DMS53 treated with DMSO at 0.1 percent for 48 hours (cell line): ENCODE results near the gene BACH2.
"Not testable (repeated sequence)": the region's sequence is repeated elsewhere in the genome, so short reads cannot be mapped to it uniquely, and the experiment has no call there.

Experiments used
- DNase-seq: peaks from one replicate; lab custom pipeline; 2025; ENCODE audit not compliant: unreplicated experiment; lab: John Stamatoyannopoulos, UW

The BACH2 gene

DNA sequence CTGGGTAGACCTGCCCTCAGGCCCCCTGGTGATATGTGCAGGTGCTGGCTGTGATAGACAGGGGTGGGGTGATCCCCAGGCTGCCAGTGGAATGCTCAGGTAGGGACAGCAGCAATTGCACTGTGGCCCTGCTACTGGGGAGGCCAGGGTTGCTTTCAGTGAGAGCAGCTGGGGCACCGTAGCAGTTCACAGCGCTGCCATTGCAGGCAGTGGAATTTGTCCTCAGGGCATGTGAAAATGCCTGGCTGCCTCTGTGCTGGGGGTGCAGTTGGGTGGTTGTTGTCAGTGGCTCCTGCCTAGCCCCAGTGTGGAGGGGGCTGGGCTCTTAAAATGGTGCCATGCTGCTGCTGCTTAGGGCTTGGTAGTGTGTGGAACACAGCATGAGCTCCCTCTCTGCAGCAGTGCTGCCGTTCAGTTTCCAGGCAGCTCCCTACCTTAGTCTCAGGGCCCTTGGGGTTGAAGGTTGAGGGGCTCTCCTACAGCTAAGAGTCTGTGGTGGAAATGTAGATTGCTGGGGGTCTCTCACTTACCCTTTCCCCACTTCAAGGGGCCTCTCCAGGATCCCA lies 378.8 kb downstream of the BACH2 start:
- DNase-seq: no peak

DNA sequence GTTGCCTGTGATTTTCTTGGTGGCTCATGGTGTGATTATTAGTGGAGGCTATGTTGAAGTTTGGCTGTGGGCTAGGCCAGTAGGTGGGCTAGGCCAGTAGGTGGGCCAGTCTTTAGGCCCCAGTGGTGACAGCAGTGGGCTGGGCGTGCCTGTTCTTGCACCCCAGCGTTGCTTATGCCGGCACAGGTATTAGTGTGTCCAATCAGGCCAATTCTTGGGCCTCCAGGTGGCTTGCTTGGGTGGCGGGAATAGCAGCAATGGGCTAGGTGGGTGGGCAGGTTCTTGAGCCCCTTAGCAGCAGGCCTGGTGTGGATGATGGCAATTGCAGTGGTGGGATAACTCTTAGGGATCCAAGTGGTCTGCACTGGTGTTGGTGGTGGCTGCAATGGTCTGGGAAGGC lies 379.4 kb downstream of the BACH2 start:
- no peak for DNase-seq

DNA sequence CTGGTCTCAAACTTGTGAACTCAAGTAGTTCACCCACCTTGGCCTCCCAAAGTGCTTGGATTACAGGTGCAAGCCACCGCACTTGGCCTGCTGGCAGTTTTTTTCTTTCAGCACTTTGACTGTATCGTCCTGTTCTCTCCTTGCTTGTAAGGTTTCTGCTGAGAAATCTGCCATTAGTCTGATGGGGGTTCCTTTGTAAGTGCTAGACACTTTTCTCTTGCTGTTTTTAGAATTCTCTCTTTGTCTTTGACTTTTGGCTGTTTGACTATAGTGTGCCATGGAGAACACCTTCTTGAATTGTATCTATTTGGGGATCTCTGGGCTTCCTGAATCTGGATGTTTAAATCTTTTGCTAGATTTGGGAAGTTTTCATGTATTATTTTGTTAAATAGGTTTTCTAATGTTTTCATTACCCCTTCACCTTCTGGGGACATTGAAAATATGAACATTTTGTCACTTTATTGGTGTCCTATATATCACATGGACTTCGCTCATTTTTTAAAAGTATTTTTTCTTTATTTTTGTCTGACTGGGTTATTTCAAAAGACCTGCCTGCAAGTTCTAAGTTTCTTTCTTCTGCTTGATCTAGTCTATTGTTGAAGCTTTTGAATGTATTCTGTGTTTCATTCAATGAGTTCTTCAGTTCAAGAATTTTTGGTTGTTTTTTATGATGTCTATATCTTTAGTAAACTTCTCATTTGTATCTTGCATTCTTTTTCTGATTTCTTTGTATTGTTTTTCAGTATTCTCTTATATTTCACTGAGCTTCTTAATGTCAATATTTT lies 380.3 kb downstream of the BACH2 start:
- DNase-seq: no peak

DNA sequence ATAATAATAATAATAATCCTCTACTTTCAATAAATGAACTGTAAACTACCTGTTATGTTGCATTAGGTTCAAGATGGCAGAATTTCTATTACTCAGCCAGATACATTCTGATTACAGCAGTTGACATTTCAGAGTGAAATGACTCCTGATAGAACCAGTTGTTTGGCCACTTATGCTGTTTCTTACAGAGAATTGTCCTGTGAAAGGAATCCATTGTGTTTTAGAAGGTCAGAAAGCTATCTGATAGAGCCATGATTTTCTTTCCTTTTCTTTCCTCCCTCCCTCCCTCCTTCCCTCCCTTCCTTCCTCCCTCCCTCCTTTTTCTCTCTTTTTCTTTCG lies 385.8 kb downstream of the BACH2 start:
- no peak for DNase-seq

DNA sequence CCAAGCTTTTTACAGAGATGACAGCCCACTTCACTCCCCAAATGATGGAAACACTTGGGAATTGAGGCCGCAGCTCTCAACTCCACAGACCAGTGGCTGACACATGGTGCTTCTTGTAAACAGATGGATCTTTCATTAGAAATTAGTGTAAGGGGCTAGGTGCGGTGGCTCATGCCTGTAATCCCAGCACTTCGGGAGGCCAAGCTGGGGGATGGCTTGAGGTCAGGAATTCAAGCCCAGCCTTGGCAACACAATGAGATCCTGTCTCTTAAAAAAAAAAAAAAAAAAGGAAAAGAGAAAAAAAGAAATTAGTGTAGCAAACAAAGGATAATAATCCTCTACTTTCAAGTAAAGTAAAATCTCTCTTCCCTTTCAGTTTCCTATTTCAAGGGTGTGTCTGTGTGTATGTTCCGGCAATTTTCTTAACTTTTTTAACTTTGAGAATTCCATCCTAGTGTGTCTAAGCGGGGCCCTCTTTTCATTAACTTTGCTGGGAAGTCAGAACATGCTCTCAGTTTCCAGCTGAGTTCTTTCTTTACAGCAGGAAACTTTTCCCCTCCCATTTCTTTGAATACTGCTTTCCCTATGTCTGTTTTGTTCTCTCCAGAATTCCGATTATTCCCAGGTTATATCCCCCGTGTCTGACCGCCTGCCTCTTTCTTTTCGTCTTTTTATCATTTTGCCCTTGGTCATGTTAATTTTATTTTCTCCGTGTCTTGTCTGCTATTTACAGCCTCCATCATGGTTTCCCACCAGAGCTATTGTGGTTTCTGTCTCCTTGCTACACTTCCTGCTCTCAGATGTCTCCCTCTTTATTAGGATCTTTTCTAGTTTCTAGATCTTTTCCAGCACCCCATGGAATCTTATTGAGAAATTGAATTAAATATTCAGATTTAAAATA lies 386.4 kb downstream of the BACH2 start:
- DNase-seq: not testable (repeated sequence)

DNA sequence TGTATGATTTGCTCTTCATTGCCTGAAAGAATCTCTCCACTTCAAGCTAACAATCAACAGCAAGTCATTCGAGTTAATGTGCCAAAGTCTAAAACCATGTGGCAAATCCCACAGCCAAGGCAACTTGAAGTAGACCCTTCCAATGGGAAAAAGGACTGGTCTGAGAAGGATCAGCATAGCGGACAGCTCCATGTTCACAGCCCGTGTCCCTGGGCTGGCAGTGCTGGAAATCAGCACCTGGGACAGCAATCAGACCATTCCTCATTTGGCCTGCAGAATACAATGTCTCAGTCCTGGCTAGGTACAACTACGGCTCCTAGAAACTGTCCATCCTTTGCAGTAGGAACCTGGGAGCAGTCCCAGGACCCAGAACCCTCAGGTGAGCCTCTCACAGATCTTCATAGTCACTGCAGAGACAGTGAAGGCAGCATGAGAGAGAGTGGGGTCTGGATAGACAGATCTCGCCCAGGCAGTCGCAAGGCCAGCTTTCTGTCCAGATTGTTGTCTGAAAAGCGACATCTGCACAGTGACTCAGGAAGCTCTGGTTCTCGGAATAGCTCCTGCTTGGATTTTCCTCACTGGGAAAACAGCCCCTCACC lies 401.3 kb downstream of the BACH2 start:
- no peak for DNase-seq

DNA sequence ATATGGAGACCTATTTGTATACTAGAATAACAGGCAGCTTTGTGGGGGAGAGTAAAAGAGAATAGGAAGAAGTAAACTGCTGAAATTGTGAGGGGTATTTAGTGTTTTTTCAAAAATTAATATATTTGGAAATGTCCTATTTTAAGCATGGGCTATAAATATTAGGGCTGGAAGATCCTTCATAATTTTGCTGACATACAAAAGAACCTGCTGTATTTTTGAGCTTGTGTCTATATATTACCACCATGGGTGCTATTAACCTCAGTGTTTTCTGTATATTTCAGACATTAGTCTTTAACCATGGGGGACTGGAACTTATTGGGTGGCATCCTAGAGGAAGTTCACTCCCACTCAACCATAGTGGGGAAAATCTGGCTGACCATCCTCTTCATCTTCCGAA lies 402.5 kb downstream of the BACH2 start, which contains the start of gene GJA10:
TSS of gene GJA10 (plus strand) at position 301 of the 400 bp plus-strand sequence. CDS start at position 301, 0 bp downstream.
- no peak for DNase-seq

DNA sequence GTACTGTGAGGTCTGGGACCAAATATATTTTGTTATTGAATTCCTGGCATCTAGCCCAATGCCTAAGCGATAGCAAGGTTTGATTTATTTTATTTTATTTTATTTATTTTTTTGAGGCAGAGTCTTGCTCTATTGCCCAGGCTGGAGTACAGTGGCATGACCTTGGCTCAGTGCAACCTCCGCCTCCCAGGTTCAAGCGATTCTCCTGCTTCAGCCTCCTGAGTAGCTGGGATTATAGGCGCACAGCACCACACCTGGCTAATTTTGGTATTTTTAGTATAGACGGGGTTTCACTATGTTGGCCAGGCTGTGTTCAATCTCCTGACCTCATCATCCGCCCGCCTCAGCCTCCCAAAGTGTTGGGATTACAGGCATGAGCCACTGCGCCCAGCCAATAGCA lies 404.1 kb downstream of the BACH2 start:
- not testable (repeated sequence) for DNase-seq

DNA sequence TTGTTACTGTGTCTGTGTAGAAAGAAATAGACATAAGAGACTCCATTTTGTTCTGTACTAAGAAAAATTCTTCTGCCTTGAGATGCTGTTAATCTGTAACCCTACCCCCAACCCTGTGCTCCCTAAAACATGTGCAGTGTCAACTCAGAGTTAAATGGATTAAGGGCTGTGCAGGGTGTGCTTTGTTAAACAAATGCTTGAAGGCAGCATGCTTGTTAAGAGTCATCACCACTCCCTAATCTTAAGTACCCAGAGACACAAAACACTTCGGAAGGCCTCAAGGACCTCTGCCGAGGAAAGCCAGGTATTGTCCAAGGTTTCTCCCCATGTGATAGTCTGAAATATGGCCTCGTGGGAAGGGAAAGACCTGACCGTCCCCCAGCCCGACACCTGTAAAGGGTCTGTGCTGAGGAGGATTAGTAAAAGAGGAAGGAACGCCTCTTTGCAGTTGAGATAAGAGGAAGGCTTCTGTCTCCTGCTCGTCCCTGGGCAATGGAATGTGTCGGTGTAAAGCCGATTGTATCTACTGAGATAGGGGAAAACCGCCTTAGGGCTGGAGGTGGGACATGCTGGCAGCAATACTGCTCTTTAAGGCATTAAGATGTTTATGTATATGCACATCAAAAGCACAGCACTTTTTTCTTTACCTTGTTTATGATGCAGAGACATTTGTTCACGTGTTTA lies 405.7 kb downstream of the BACH2 start:
- not testable (repeated sequence) for DNase-seq

DNA sequence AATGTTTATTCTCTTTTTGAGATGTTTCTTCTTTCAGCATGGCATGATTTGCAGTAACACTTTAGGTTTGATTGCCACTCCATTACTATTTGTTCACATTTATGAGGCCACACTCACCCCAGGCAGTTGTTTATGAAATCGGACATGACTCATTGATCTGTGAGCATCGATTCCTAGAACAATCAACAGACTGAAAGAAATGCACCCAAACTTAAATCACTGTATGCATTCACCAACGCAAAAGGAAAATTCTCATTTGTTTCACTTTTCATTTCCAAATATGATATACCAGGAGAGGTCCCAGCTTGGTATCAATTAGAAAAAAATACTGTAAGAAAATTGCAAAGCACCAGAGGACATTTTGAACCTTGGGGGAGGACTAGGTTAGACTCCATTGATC lies 407.8 kb downstream of the BACH2 start:
- no peak for DNase-seq

DNA sequence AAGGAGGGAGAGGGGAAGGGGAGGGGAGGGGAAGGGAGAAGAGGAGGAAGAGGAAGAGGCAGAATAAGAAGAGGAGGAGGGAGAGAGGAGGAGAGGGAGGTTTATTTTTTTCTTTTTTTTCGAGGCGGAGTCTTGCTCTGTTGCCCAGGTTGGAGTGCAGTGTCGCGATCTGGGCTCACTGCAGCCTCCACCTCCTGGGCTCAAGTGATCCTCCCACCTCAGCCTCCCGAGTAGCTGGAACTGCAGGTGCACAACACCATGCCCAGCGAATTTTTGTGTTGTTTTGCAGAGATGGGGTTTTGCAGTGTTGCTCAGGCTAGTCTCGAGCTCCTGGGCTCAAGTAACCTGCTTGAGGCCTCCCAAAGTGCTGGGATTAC lies 408.5 kb downstream of the BACH2 start:
- DNase-seq: no peak

DNA sequence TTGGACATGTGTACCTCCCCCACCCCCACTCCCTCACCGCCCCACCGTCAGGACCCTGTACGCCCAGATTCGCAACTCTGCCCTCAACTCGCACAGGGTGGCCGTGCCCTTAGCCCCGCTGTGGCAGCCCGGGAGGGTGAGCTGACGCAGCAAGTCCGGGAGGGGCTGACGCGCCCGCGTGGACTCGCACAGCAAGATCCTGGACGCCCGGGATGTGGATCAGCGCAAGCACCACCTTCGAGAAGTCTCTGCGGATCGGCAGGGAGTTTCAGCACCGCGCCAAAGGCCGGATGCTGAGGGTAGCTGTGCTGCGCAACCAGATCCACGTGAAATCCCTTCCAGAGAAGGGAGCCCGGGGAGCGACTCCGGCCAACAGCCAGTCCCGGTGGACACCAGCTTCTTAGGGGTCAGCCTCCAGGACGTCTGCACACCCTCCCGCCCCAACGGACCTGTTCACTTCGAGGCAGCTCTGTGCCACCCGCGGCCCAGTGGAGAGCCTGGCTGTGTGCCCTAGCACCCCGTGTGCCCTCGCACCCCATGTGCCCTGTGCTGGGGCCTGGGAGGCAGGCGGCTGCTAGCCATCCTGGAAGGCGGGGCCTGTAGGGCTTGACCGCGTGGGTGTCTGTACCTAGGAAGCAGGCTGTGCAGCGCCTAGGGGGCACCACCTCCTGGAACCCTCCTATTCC lies 409.0 kb downstream of the BACH2 start:
- no peak for DNase-seq

DNA sequence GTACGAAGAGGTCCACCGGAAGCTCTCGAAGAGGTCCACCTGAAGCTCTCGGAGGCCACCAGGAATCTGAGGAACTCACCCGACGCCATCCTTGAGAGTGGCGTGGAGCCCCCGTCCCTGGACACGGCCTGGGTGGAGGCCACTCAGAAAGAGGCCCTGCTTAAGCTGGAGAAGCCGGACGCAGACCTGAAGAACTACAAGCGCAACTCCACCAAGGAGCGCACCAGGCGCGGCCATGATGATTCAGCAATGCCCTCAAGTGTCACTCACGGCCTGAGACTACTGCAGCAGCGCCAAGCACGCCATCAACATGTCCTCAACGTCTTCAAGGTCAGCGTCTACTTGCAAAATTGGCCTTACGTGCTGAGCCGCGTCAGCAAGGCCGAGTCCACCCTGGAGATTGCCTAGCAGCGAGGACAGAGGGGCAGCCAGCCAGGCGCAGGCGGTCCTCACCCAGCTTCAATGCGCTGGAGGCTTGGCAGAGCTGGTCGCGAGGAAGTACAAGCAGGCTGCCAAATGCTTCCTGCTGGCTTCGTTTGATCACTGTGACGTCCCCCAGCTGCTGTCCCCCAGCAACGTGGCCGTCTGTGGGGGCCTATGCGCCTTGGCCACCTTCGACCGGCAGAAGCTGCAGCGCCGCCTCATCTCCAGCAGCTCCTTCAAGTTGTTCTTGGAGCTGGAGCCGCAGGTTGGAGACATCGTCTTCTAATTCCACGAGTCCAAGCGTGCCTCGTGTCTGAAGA lies 410.1 kb downstream of the BACH2 start:
- DNase-seq: no peak
